ENCODE data around the gene CELSR3.

- TF ChIP-seq CTCF (IDR thresholded peaks at IDR 0.05; ENCODE audit: insufficient read depth, low read length) (no peak), POLR2AphosphoS5 (IDR thresholded peaks at IDR 0.05; ENCODE audit: low read depth) (no peak), REST (IDR thresholded peaks at IDR 0.05; ENCODE audit: insufficient replicate concordance, low read depth) (no peak)
Observed at GRCh38 chr3:48687220-48687678, 24.6 kb upstream of the CELSR3 start.

All from HL-60 (cell line).